ENCODE results near the gene CFAP45.

Gene CFAP45

DNA sequence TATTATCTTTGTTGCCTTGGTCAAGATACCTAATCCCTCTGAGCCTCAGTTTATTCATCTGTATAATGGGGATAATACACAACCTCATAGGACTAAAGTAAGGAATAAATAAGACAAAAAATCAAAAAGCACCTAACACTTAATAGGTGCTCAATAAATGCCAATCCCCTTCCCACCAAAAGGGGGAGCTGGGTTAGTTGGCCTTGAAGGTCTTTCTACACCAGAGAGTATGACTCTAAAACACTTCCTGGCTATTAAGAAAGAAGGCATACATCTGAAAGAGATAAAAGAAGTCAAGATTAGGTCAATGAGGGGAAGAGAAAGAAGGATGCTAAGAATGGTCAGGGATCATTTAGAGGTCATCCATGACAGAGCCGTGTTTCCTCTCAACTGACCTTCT is 48.6 kb downstream of the CFAP45 start:
- DNase-seq (ENCODE audit: low spot score): no peak

- no peak for DNase-seq (ENCODE audit: low spot score)
These were observed 50.2 kb downstream of the CFAP45 start for GRCh38 chr1:159849626-159850366.

GRCh38 chr1:159848326-159848725 is 51.6 kb downstream of the CFAP45 start:
- DNase-seq (ENCODE audit: low spot score): no peak

DNA sequence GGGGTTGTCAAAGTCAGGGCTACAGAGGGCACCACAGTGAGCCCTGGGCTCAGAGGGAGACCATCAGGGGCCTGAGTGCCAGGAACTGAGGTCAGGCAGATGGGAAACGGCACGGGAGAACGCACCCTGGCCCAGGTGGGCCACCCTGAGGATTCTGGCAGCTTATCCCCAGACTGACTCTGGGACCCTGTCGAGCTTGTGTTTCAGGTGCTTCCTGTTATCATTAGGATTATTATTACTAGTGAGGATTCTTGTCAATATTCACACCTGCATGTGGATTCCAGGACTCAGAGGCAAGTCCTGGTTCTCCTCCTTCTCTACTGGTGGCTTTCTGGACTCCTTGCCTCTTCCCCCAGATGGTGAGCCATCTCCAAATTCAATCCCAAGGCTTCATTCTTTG is 52.7 kb downstream of the CFAP45 start:
- no peak for DNase-seq (ENCODE audit: low spot score)

GRCh38 chr1:159845751-159846629 is 54.0 kb downstream of the CFAP45 start:
- DNase-seq (ENCODE audit: low spot score): no peak

- no peak for DNase-seq (ENCODE audit: low spot score)
These were observed 56.5 kb downstream of the CFAP45 start for GRCh38 chr1:159843459-159843858.

DNA sequence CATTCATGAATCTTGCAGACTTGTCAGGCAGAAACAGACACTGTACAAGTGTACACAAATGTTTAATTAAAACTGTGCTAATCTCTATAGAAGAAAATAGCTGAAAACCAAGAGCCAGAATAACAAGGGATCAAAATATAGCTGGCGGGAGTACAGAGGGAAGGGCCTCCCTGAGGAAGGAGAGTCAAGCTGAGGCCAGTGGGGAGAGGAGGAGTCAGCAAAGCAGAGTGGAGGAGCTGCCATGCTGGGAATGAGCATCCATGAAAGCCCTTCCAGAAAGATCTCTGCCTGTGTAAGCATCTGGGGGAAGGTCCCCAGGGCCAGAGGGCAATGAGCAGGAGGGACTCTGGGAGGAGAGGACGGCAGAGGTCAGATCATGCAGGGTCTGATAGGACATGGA is 58.2 kb downstream of the CFAP45 start:
- no peak for DNase-seq (ENCODE audit: low spot score)

DNA sequence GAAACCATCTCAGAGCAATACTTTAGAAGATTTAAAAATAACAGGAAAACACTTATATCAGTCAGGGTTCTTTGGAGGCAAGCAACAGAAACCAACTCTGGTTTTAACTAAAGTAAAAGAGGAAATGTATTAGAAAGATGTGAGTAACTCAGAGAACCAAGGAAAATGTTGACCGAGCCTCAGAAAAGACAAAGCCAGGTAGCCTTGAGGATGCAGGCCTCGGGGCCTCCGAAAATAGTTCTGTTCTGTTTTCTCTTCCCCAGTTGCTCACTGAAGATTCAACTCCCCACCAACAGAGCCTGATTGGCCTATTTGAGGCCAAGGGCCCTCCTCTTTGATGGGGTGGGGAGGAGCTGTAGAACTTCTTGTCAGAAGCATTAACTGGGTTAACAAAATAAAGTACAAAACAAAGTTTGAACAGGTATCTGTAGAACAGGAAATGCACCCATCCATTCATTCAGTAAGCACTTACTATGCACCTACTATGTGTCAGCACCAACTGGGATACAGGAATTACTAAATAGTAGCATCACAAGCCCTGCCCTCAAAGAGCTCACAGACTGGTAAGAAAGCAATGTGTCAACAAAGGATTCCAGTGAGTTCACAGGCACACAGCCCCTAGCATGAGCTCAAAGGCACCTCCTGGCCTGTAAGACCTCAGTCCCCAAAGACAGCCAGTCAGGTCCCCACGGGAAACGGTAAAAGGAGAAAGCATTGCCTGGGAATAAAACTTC is 60.7 kb downstream of the CFAP45 start:
- DNase-seq (ENCODE audit: low spot score): no peak

DNA sequence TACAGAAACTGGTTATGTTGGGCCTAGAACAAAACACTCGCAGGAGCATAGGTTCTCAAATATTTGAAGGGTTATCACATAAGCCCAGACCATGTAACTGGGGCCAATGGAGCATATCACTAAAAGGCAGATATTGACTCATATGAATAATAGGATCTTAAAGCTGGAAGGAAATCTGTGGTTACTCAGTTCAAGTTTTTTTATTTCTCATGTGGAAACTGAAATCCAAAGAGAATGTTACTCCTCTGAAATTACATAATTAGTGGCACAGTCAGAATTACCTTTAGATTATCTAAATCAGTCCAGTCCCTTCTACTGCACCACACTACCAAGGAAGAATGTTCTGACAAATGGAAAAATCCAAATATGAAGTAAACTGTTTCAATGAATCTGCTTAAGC is 61.2 kb downstream of the CFAP45 start:
- DNase-seq (ENCODE audit: low spot score): no peak

GRCh38 chr1:159835862-159836525 is 64.0 kb downstream of the CFAP45 start:
- DNase-seq (ENCODE audit: low spot score): no peak

- DNase-seq (ENCODE audit: low spot score): no peak
These were observed 64.6 kb downstream of the CFAP45 start for GRCh38 chr1:159835356-159835755.

- no peak for DNase-seq (ENCODE audit: low spot score)
These were observed 67.7 kb downstream of the CFAP45 start for GRCh38 chr1:159832309-159832708.

GRCh38 chr1:159831412-159832141 is 68.4 kb downstream of the CFAP45 start:
- DNase-seq (ENCODE audit: low spot score): no peak

DNA sequence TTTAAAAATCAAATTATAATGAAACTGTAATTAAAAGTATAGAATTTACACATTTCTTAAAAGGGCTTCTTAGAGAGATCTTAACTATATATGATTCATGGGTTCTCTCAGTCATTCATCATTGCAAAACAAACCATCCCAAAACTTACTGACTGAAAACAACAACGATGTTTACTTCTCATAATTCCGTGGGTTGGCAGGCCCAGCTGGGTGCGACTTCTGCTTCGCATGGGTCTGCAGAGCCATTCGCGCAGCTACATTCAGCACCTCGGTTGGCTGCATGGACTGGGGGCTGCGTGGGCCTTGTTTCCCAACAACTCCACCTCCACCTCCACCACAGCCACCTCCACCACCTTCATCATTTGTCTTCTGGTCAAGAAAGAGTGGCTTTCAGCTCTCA is 69.2 kb downstream of the CFAP45 start:
- DNase-seq (ENCODE audit: low spot score): no peak

DNA sequence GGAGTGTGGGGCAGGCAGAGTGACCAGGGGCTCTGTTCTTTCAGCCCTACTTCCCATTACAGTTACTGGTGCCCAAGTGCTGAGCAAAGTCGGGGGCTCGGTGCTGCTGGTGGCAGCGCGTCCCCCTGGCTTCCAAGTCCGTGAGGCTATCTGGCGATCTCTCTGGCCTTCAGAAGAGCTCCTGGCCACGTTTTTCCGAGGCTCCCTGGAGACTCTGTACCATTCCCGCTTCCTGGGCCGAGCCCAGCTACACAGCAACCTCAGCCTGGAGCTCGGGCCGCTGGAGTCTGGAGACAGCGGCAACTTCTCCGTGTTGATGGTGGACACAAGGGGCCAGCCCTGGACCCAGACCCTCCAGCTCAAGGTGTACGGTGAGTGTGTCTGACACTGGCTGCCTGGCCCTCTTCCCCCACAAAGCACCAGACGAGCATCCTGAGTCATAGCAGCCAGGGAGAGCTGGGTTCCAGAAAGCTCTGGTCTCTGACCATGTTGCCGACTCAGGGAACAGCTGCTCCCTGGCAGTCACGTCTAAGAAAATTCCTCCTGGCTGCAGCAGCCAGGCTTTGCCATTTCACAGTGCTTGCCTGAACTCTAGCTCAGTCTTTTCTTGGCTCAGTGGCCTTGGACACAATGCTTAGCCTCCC is 70.0 kb downstream of the CFAP45 start:
- DNase-seq (ENCODE audit: low spot score): peak; percentile 86

GRCh38 chr1:159829273-159829634 is 70.7 kb downstream of the CFAP45 start:
- DNase-seq (ENCODE audit: low spot score): peak; percentile 36

GRCh38 chr1:159828581-159829272 is 71.2 kb downstream of the CFAP45 start:
- no peak for DNase-seq (ENCODE audit: low spot score)

DNA sequence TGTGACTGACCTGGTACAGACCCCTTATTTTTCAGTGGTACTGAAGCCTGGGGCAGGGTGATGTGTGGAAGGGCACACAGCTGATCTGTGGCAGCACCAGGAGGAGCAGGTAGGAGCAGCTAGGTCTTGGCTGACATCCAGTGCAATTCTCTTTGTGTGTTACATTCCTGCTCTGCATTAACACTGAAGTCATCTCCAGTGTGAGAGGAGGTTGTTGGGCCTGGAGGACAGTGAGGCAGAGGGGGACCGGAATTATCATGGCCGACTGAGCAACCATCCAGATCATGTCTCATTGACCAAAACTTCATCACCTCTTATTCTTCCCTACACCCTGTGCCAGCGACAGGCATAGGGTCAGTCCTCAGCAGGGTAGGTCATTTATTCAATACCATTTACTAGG is 71.8 kb downstream of the CFAP45 start:
- no peak for DNase-seq (ENCODE audit: low spot score)

DNA sequence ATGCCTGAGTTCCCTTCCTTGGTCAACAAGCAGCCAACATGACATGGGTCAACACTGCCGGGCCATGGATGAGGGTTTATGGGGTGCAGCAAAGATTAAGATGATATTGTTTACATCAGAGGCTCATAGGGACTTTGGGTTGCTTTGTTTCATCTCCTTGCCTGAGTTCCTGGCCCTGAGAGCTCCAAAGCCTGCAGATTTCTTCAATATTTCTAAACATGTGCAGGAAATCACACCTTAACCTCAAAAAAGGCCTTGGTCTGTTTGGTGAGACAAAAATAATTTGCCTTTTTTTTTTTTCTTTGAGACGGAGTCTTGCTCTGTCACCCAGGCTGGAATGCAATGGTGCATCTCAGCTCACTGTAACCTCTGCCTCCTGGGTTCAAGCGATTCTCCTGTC is 72.4 kb downstream of the CFAP45 start:
- no peak for DNase-seq (ENCODE audit: low spot score)

DNA sequence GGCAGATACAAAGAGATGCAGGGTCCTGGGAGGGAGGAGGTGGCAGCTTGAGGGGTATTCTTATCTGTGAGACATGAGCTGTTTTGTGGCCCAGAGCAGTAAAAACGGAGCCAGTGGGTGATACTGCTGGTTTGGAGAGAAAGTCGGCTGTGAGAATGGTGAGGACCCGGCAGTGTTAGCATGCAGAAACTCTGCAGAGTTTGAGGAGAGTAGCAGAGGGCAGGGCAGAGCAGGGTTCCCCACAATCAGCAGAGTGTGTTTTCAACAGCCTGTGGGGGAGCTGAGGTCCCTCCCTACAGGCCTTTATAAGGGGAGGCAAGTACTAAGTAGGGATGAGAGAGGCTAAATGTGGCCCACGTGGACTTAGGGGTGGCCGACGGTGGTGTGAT is 72.9 kb downstream of the CFAP45 start:
- no peak for DNase-seq (ENCODE audit: low spot score)
